HS-5 (cell line): ENCODE data around the gene GCSAML.

ENCODE experiments used
- DNase-seq: peaks from one replicate; pipeline ENCODE4 v3.0.0-alpha.2; 2012; ENCODE audit warnings: low read depth

GCSAML gene

GRCh38 chr1:247574664-247575063 lies 25.7 kb downstream of the GCSAML start:
- no peak for DNase-seq

DNA sequence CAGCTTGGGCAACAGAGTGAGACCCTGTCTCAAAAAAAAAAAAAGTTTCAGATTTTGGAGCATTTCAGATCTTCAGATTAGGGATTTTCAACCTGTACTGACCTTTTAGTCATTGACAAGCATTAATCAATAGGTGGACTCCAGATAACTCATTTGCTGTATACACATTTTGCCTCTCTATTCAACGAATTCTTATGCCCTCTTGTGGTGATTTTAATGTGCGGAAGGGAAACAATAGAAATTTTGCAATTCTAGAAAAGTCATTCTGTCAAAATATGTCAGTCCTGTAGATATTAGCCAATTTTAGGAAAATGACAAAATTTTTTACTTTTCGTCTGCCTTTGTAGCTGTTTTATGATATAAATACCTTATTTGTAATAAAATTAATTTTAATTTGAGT lies 27.6 kb downstream of the GCSAML start:
- DNase-seq, result no peak

DNA sequence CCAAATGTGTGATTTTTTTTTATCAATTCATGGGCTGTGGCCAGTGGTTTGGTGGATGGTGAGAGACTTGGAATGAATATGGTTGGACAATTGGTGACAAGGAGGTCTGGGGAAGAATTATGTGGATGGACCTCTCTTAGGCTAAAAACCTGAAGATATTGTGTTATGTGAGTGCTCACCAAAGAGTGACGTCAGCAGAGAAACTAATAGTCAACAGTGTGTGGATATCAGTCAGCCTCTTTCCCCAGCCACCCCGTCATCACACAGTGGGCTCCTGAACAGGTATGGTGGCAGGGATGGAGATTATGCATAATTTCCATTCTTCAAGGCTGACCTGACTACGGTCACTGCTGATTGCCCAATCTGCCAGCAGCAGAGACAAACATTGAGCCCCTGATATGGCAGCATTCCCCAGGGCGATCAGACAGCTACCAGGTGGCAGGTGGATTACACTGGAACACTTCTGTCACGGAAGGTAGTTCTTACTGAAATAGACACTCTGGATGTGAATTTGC lies 30.1 kb downstream of the GCSAML start:
- no peak for DNase-seq

DNA sequence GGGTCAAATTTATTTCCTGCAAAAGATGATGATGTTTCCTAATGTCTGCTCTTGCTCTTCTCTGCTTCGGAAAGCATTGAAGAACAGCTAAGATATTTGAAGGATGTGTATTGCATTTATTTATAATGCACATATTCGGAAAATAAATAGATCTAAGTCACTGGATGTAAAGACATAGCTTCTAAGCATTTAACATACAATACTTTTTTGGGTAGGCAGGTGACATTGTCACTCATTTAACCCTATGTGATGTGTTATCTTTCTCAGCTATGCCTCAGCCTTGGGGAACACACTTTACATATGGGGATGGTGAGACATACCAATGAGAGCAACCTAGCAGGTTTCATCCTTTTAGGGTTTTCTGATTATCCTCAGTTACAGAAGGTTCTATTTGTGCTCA lies 39.1 kb downstream of the GCSAML start, which contains the start of gene OR2G2:
TSS of gene OR2G2 (plus strand) at position 301 of the 400 bp plus-strand sequence. CDS start at position 301, 0 bp downstream.
- no peak for DNase-seq

DNA sequence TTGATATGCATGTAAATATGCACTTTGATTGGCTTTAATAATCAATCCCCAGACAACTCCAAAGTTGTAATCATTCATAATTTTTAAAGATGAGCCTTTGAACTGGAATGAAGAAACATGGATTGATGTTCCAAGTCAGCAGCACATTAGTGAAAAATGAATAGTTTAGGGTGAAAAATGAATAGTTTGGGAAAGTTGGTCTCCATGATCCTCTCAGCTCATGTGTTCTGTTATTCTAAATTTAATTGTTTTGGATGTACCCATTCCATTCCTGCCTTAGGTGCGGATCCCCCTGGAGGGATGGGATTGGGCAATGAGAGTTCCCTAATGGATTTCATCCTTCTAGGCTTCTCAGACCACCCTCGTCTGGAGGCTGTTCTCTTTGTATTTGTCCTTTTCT lies 56.4 kb downstream of the GCSAML start, which contains the start of gene OR2G3:
TSS of gene OR2G3 (plus strand) at position 301 of the 400 bp plus-strand sequence. CDS start at position 301, 0 bp downstream.
- no peak for DNase-seq

GRCh38 chr1:247613405-247613804 lies 64.5 kb downstream of the GCSAML start:
- no peak for DNase-seq

GRCh38 chr1:247614625-247615024 lies 65.7 kb downstream of the GCSAML start:
- no peak for DNase-seq
